Naive B cell (primary cell): ENCODE measurements around the gene GNAL. TPM values are rescaled to one million over a fixed set of nuclear protein-coding genes. Genes with fewer than 3 reads are reported as not detected.
A peak's percentile ranks its signal among the peaks of the same experiment; 100 is the strongest.

Source experiments
- ATAC-seq, 2 donors: fragments of 150-1000 bp; cut with Tn5 transposase; 2 replicates each; pipeline ENCODE4 v1.10.0; 2021; ENCODE audit warnings: low read depth in 2 of 2, mild to moderate bottlenecking in 2 of 2, moderate library complexity in 2 of 2
- DNase-seq: peaks from one replicate; pipeline ENCODE4 v3.0.0; 2022
- H3K27ac Mint-ChIP-seq, 6 donors: one replicate each; pipeline ENCODE4 v1.8.0; 2020 to 2022; ENCODE audit warnings: mild to moderate bottlenecking in 6 of 6, mixed read lengths in 6 of 6, moderate library complexity in 5 of 6, inconsistent platforms in 2 of 6
- H3K27me3 Mint-ChIP-seq, 3 donors: one replicate each; pipeline ENCODE4 v1.8.0; 2021 to 2022; ENCODE audit warnings: mixed read lengths in 3 of 3, mild to moderate bottlenecking in 1 of 3
- H3K36me3 Mint-ChIP-seq, 2 donors: one replicate each; pipeline ENCODE4 v1.8.0; 2020 to 2022; ENCODE audit warnings: mixed read lengths in 2 of 2, inconsistent platforms in 1 of 2, mild to moderate bottlenecking in 1 of 2
- H3K4me1 Mint-ChIP-seq, 3 donors: one replicate each; pipeline ENCODE4 v1.8.0; 2020 to 2022; ENCODE audit warnings: mixed read lengths in 3 of 3, inconsistent platforms in 1 of 3, mild to moderate bottlenecking in 1 of 3, moderate library complexity in 1 of 3
- H3K4me3 Mint-ChIP-seq, 8 donors: one replicate each; pipeline ENCODE4 v1.8.0; 2020 to 2022; ENCODE audit warnings: mild to moderate bottlenecking in 8 of 8, mixed read lengths in 8 of 8, moderate library complexity in 8 of 8, inconsistent platforms in 2 of 8
- H3K9me3 Mint-ChIP-seq, 7 donors: one replicate each; pipeline ENCODE4 v1.8.0; 2020 to 2022; ENCODE audit warnings: mixed read lengths in 7 of 7, mild to moderate bottlenecking in 5 of 7, inconsistent platforms in 2 of 7, moderate library complexity in 1 of 7
- polyA plus RNA-seq, 6 donors: library from polyadenylated mRNA; unstranded; fragments of 300-500 nt; fragmentation: Illumina TruSeq; gene quantifications; one replicate each; pipeline ENCODE4 v1.2.3, GENCODE V29; 2021; ENCODE audit warnings: low read depth in 6 of 6

The GNAL gene
- polyA plus RNA-seq, 6 donors from 2014 or later: 0.05 to 0.48 (median 0.14) TPM; not detected in 2

- peaks cover 32 to 64% (median 42%) of the 10 kb centered on the region in 3 donors for H3K27me3 Mint-ChIP-seq
- ATAC-seq (peak in 1 of 2 donors; percentile 38), DNase-seq (no peak)
- H3K36me3 Mint-ChIP-seq: no peaks in the 10 kb centered on the region
- H3K4me3 Mint-ChIP-seq: no peak overlapping the region
- no peaks in the 10 kb centered on the region for H3K4me1 Mint-ChIP-seq
- no peaks in the 10 kb centered on the region for H3K9me3 Mint-ChIP-seq
- no peak overlapping the region for H3K27ac Mint-ChIP-seq
These were observed 52.6 kb downstream of the GNAL start for GRCh38 chr18:11741505-11742145.

DNA sequence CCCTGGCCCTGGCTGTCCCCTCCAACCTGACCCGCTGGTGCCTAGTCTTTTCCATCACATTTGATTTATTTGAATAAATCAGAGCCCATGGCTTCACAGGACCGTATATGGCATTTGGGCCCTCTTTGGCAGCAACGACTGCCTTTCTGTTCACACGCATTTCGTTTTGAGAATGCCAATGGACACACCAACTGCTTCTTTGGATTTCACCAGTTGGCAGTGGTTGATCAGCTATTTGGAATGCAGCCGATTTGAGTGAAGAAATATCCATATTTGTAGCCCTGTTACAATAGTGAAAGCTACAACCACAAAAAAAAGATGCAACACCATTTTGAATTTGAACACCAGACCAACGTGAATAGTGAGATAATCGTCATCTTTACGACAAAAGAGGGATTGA, 56.5 kb downstream of the GNAL start:
- peaks cover 0 to 4% (median 0%) of the 10 kb centered on the region in 7 donors for H3K9me3 Mint-ChIP-seq
- DNase-seq: no peak
- peaks cover 43 to 61% (median 47%) of the 10 kb centered on the region in 3 donors for H3K27me3 Mint-ChIP-seq
- H3K4me3 Mint-ChIP-seq: no peak overlapping the region
- no peak for ATAC-seq
- peaks cover 0 to 8% (median 4%) of the 10 kb centered on the region in 3 donors for H3K4me1 Mint-ChIP-seq
- H3K36me3 Mint-ChIP-seq: peaks cover 0 to 11% of the 10 kb centered on the region in 2 donors
- H3K27ac Mint-ChIP-seq: no peak overlapping the region

DNA sequence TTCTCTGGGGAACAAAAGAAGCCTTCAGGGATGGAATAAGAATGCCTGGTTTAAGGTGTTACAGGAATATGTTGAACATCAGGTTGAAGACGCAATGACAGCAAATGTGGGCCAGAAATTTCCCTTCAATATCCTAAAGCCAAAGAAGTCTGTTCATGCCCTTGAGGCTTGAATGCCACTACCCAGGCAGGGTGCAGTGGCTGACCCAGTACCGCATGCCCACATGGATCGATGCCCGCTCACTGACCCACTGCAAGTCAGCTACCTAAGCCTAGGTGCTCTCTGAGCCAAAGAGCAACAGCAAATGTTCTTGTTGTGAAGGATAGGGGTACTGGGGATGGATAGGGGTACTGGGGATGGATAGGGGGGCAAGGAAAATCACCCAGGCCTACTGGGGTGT, 58.2 kb downstream of the GNAL start:
- DNase-seq (no peak), ATAC-seq (no peak)
- H3K36me3 Mint-ChIP-seq: peaks cover 0 to 11% of the 10 kb centered on the region in 2 donors
- peaks cover 8 to 13% (median 10%) of the 10 kb centered on the region in 3 donors for H3K4me1 Mint-ChIP-seq
- H3K4me3 Mint-ChIP-seq: no peak overlapping the region
- no peak overlapping the region for H3K27ac Mint-ChIP-seq
- H3K27me3 Mint-ChIP-seq: peaks cover 50 to 65% (median 57%) of the 10 kb centered on the region in 3 donors
- H3K9me3 Mint-ChIP-seq: peaks cover 0 to 6% (median 0%) of the 10 kb centered on the region in 7 donors

GRCh38 chr18:11747731-11748130, 58.7 kb downstream of the GNAL start:
- Mint-ChIP-seq H3K4me1 (peaks cover 9 to 15% (median 11%) of the 10 kb centered on the region in 3 donors), H3K9me3 (peaks cover 0 to 6% (median 0%) of the 10 kb centered on the region in 7 donors), H3K27me3 (peaks cover 47 to 64% (median 55%) of the 10 kb centered on the region in 3 donors), H3K36me3 (peaks cover 0 to 11% of the 10 kb centered on the region in 2 donors), H3K4me3 (no peak overlapping the region), H3K27ac (no peak overlapping the region)
- DNase-seq: no peak
- no peak for ATAC-seq

DNA sequence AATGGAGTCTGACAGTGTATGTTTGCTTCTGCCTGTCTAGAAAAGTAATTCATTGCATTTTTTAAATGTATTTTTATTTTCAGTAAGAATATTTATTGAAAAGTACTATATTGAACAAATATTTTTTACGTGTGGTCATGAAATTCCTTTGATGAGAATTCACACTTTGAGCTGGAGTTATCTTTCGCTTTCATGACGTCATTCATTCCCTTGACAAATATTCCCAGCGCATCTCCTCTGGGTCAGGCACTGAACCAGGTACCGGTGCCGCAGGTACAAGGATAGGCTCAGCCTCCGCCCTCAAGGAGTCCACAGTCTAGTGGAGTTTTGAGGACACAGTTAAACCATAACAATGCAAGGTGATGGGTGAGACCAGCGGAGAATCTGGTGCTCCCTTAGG, 60.2 kb downstream of the GNAL start:
- Mint-ChIP-seq H3K4me3 (peak overlapping the region in 1 of 8 donors; percentile 28), H3K36me3 (peaks cover 0 to 11% of the 10 kb centered on the region in 2 donors)

DNA sequence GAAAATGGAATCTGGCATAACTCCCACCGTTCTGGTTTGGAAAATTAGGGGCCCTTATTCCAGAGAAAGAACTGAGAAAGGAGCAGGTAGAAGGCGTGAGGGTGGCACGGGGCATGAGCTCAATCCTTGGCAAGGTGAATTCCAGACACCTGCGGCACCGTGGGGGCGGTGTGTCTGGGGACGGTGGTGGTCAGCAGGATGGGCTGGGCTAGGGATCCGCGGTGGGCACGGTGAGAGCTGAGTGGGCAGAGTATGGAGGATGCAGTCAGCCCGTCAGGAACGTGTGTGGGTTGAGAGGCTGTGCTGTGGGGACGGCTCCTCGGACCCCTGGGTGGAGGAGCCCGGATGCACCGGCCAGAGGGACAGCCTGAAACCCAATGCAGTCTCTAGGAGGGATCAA, 61.1 kb downstream of the GNAL start:
- H3K4me3 Mint-ChIP-seq: peak overlapping the region in 4 of 8 donors; percentile 23 to 79 (median 51)
- H3K27me3 Mint-ChIP-seq: peaks cover 45 to 74% (median 64%) of the 10 kb centered on the region in 3 donors
- H3K4me1 Mint-ChIP-seq: peaks cover 9 to 17% (median 11%) of the 10 kb centered on the region in 3 donors
- DNase-seq (no peak), ATAC-seq (no peak)
- peaks cover 0 to 6% (median 0%) of the 10 kb centered on the region in 7 donors for H3K9me3 Mint-ChIP-seq
- H3K27ac Mint-ChIP-seq: no peak overlapping the region
- peaks cover 0 to 11% of the 10 kb centered on the region in 2 donors for H3K36me3 Mint-ChIP-seq

More for the DNA sequence above, 60.2 kb downstream of the GNAL start:
- Mint-ChIP-seq H3K27me3 (peaks cover 45 to 66% (median 55%) of the 10 kb centered on the region in 3 donors), H3K9me3 (peaks cover 0 to 6% (median 0%) of the 10 kb centered on the region in 7 donors), H3K27ac (no peak overlapping the region), H3K4me1 (peaks cover 9 to 17% (median 11%) of the 10 kb centered on the region in 3 donors)
- ATAC-seq (no peak), DNase-seq (no peak)

DNA sequence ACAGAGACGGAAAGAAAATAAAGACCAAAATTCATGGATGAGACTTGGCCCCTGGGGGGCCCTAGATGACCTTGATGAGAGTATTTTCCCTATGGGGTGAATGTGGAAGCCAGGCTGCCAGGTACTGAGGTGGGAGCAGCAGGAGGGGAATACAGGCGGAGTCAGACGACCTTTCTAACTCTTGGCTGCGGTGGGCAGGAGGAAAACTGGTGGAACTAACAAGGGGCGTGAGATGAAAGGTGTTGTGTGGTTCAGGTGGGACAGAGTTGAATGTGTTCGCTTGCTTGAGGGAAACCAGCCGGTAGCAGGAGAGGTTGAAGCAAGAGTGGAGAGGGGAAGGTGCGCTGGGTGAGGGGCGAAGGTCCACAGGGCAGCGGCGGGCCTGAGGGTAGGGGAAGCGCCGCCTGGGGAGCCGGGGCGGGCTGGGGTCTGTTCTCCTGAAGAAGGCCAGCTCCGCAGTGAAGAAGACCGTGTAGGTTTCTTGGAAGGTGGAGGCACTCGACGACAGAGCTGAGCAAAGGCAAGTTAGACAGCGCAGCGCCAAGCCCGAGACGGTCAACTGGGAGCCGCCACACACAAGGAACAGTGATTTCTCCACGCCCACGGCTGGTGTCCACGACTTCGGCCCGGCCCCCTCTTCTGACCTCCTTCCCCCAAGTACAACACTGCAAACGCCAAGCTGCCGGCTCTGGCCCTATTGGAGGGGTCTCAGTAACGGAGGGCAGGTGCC, 61.7 kb downstream of the GNAL start:
- peak overlapping the region in 1 of 6 donors; percentile 80 for H3K27ac Mint-ChIP-seq
- DNase-seq (no peak), ATAC-seq (no peak)
- H3K4me1 Mint-ChIP-seq: peaks cover 9 to 17% (median 11%) of the 10 kb centered on the region in 3 donors
- peaks cover 0 to 11% of the 10 kb centered on the region in 2 donors for H3K36me3 Mint-ChIP-seq
- peak overlapping the region in 7 of 8 donors; percentile 35 to 88 (median 72) for H3K4me3 Mint-ChIP-seq
- H3K9me3 Mint-ChIP-seq: peaks cover 0 to 6% (median 0%) of the 10 kb centered on the region in 7 donors
- peaks cover 42 to 75% (median 66%) of the 10 kb centered on the region in 3 donors for H3K27me3 Mint-ChIP-seq

DNA sequence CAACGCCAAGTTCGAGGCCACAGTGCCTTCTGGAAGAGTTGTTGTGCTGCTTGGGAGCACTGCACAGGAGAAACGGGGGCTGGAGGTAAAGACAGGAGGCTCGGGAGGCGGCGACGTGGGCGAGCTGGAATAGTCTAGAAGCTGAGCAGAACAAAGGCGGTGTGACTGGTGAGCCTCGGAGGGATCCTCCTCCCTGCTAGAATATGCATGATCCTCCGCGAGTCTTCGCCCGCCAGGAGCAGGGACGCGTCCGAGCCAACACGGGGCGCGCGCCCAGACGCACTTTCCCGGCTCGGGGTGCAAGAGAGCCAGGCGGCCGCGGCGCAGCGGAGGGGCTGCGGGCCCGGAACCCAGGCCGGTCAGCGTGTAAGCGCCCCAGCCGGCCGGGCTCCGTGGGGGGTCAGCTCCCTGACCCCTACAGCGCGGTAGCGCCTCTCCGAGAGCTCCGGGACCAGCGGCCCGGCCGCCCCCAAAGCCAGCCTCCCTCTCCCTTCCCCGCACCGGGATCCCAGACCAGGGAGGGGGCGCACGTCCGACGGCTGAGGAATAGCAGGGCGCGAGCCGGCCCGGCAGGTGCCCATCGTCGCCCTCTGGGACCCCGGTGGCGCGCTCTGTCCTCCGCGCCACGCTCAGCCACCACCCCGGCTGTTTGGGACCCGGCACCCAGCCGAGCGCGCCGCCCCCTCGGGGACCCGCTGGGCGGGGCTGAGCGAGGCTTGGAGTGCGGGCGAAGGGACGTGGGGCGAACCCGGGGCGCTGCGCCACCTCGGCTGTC, 62.5 kb downstream of the GNAL start:
- Mint-ChIP-seq H3K9me3 (peaks cover 0 to 6% (median 0%) of the 10 kb centered on the region in 7 donors), H3K27ac (peak overlapping the region in 1 of 6 donors; percentile 57), H3K27me3 (peaks cover 37 to 70% (median 60%) of the 10 kb centered on the region in 3 donors), H3K4me1 (peaks cover 9 to 17% (median 11%) of the 10 kb centered on the region in 3 donors), H3K36me3 (peaks cover 0 to 11% of the 10 kb centered on the region in 2 donors), H3K4me3 (peak overlapping the region in 7 of 8 donors; percentile 45 to 83 (median 73))
- DNase-seq: no peak
- peak in 1 of 2 donors; percentile 23 for ATAC-seq

DNA sequence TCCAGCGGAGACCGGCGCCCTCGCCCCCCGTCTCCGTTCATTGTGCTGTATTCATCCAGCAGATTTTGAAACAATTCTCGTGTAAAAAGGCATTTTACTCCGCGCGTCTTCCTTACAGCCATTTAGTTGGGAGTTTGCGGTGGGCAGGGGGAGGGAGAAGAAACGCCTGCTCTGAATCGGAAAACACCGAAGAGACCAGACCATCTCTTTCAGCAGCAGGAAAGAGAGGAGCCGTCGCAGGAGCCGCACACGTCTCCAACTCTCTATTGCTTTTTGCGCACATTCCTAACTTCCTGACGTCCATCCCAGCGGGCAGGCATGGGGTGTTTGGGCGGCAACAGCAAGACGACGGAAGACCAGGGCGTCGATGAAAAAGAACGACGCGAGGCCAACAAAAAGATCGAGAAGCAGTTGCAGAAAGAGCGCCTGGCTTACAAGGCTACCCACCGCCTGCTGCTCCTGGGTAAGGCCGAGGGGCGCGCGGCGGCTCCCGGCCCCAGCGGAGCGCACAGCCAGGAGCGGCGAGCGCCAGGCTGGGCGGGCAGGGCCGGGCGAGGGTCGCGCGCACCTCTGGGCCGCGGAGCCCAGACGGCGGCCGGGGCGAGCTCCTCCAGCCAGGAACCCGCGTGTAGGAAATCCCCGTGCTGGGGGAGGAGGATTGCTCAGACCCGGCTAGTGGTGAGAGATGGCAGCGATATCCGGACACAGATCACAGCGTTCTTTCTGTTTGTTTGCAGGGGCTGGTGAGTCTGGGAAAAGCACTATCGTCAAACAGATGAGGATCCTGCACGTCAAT, 63.2 kb downstream of the GNAL start:
- peaks cover 9 to 17% (median 11%) of the 10 kb centered on the region in 3 donors for H3K4me1 Mint-ChIP-seq
- peaks cover 0 to 11% of the 10 kb centered on the region in 2 donors for H3K36me3 Mint-ChIP-seq
- H3K27ac Mint-ChIP-seq: peak overlapping the region in 1 of 6 donors; percentile 57
- peaks cover 0 to 6% (median 0%) of the 10 kb centered on the region in 7 donors for H3K9me3 Mint-ChIP-seq
- H3K4me3 Mint-ChIP-seq: peak overlapping the region; percentile 7 to 88 (median 70)
- DNase-seq: no peak
- peak; percentile 66 to 77 for ATAC-seq
- H3K27me3 Mint-ChIP-seq: peaks cover 35 to 68% (median 59%) of the 10 kb centered on the region in 3 donors

GRCh38 chr18:11754979-11755378, 65.9 kb downstream of the GNAL start:
- H3K36me3 Mint-ChIP-seq: peaks cover 0 to 6% of the 10 kb centered on the region in 2 donors
- ATAC-seq: no peak
- peaks cover 32 to 64% (median 64%) of the 10 kb centered on the region in 3 donors for H3K27me3 Mint-ChIP-seq
- DNase-seq: no peak
- H3K9me3 Mint-ChIP-seq: peaks cover 0 to 5% (median 0%) of the 10 kb centered on the region in 7 donors
- peaks cover 8 to 14% (median 11%) of the 10 kb centered on the region in 3 donors for H3K4me1 Mint-ChIP-seq
- H3K4me3 Mint-ChIP-seq: peak overlapping the region in 1 of 8 donors; percentile 53
- H3K27ac Mint-ChIP-seq: peak overlapping the region in 1 of 6 donors; percentile 63

DNA sequence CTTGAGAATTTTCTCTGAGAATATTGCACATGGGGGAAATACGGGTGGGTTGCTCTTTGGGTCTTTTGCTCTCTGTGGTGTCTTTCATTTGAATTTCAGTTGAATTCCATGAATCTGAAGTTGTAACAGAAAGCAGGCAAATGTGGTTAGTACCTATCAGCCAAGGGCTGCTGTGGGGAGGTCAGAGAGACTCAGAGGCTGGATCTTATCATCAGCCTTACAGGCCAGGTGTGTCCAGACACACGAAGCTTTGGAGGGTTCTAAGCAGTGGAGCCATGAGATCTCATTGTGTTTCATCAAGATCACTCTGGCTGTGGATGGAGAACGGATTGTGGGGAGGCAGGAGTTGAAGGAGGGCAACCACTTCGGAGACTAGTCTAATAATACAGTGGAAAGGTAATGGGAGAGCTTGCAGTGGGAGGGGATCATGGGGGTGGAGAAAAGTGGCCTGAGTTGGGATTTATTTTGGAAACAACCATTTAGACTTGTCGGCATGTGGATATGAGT, 68.1 kb downstream of the GNAL start:
- H3K4me3 Mint-ChIP-seq: no peak overlapping the region
- peaks cover 21 to 53% (median 48%) of the 10 kb centered on the region in 3 donors for H3K27me3 Mint-ChIP-seq
- no peak for DNase-seq
- no peaks in the 10 kb centered on the region for H3K36me3 Mint-ChIP-seq
- peaks cover 3 to 6% (median 3%) of the 10 kb centered on the region in 3 donors for H3K4me1 Mint-ChIP-seq
- no peak for ATAC-seq
- peaks cover 0 to 2% (median 0%) of the 10 kb centered on the region in 7 donors for H3K9me3 Mint-ChIP-seq
- H3K27ac Mint-ChIP-seq: no peak overlapping the region

GRCh38 chr18:11759456-11759855, 70.4 kb downstream of the GNAL start:
- Mint-ChIP-seq H3K27ac (no peak overlapping the region), H3K36me3 (no peaks in the 10 kb centered on the region), H3K4me1 (no peaks in the 10 kb centered on the region), H3K9me3 (no peaks in the 10 kb centered on the region), H3K27me3 (peaks cover 12 to 39% (median 38%) of the 10 kb centered on the region in 3 donors), H3K4me3 (no peak overlapping the region)
- DNase-seq (no peak), ATAC-seq (no peak)
